ENCODE data around the gene TXN2. TPM values are rescaled to one million over a fixed set of nuclear protein-coding genes. Genes with fewer than 3 reads are reported as not detected.
A peak's percentile ranks its signal among the peaks of the same experiment; 100 is the strongest.
"Not testable (repeated sequence)": the region's sequence is repeated elsewhere in the genome, so short reads cannot be mapped to it uniquely, and the experiment has no call there.

TXN2 gene
- total RNA-seq, 1 donor from 2014 or later = 61.0 TPM

- H3K36me3 Mint-ChIP-seq (ENCODE audit: low read depth, unreplicated experiment) = peaks cover 11% of the 10 kb centered on the region
- FAIRE-seq (no peak), DNase-seq (ENCODE audit: low read depth) (no peak)
- H3K79me2 ChIP-seq (ENCODE audit: insufficient read depth, low read length) = peaks cover 46% of the 10 kb centered on the region
- TF ChIP-seq EZH2 (IDR thresholded peaks at IDR 0.05; ENCODE audit: insufficient read depth, low read length) (no peak), CTCF (IDR thresholded peaks at IDR 0.05; ENCODE audit: insufficient read depth, low read depth, low read length) (no peak)
- peak overlapping the region; percentile 94 for H3K9ac ChIP-seq (ENCODE audit: low read length)
- peaks cover 31% of the 10 kb centered on the region for H3K36me3 ChIP-seq (ENCODE audit: insufficient read depth, low read length)
- H2AFZ ChIP-seq (ENCODE audit: low read depth, low read length) = peak overlapping the region; percentile 89
- H3K9me3 ChIP-seq (ENCODE audit: insufficient read depth, low read depth, low read length) = no peaks in the 10 kb centered on the region
- peaks cover 3% of the 10 kb centered on the region for H3K9me3 Mint-ChIP-seq (ENCODE audit: unreplicated experiment)
- H3K27me3 Mint-ChIP-seq (ENCODE audit: low read depth, unreplicated experiment) = no peaks in the 10 kb centered on the region
- H3K27ac Mint-ChIP-seq (ENCODE audit: unreplicated experiment) = peak overlapping the region; percentile 96
- peak overlapping the region; percentile 94 for H3K4me3 ChIP-seq (ENCODE audit: insufficient read depth, low read depth, low read length)
- H3K4me2 ChIP-seq (ENCODE audit: low read length) = peak overlapping the region; percentile 91
- H3K27me3 ChIP-seq (ENCODE audit: insufficient read depth, low read length) = no peaks in the 10 kb centered on the region
- H3K4me1 ChIP-seq (ENCODE audit: insufficient read depth, low read length) = peaks cover 8% of the 10 kb centered on the region
- peak overlapping the region; percentile 96 for H3K4me3 Mint-ChIP-seq (ENCODE audit: unreplicated experiment)
- peak overlapping the region; percentile 88 for H3K27ac ChIP-seq (ENCODE audit: low read depth, low read length)
- H3K4me1 Mint-ChIP-seq (ENCODE audit: low read depth, unreplicated experiment) = peaks cover 8% of the 10 kb centered on the region
- peaks cover 52% of the 10 kb centered on the region for H4K20me1 ChIP-seq (ENCODE audit: insufficient read depth, low read length)
Measured at GRCh38 chr22:36528341-36528740, 46.9 kb upstream of the TXN2 start.

- Histone ChIP-seq H3K27me3 (ENCODE audit: insufficient read depth, low read length) (no peaks in the 10 kb centered on the region), H3K9me3 (ENCODE audit: insufficient read depth, low read depth, low read length) (no peaks in the 10 kb centered on the region), H3K27ac (ENCODE audit: low read depth, low read length) (no peak overlapping the region), H3K4me3 (ENCODE audit: insufficient read depth, low read depth, low read length) (no peak overlapping the region), H3K9ac (ENCODE audit: low read length) (no peak overlapping the region), H3K4me2 (ENCODE audit: low read length) (no peak overlapping the region), H3K4me1 (ENCODE audit: insufficient read depth, low read length) (peaks cover 4% of the 10 kb centered on the region), H3K79me2 (ENCODE audit: insufficient read depth, low read length) (peaks cover 41% of the 10 kb centered on the region), H2AFZ (ENCODE audit: low read depth, low read length) (no peak overlapping the region), H4K20me1 (ENCODE audit: insufficient read depth, low read length) (peaks cover 78% of the 10 kb centered on the region), H3K36me3 (ENCODE audit: insufficient read depth, low read length) (peaks cover 81% of the 10 kb centered on the region)
- H3K4me1 Mint-ChIP-seq (ENCODE audit: low read depth, unreplicated experiment) = peaks cover 5% of the 10 kb centered on the region
- TF ChIP-seq CTCF (IDR thresholded peaks at IDR 0.05; ENCODE audit: insufficient read depth, low read depth, low read length) (no peak), EZH2 (IDR thresholded peaks at IDR 0.05; ENCODE audit: insufficient read depth, low read length) (no peak)
- peaks cover 26% of the 10 kb centered on the region for H3K36me3 Mint-ChIP-seq (ENCODE audit: low read depth, unreplicated experiment)
- H3K9me3 Mint-ChIP-seq (ENCODE audit: unreplicated experiment) = no peaks in the 10 kb centered on the region
- H3K27me3 Mint-ChIP-seq (ENCODE audit: low read depth, unreplicated experiment) = no peaks in the 10 kb centered on the region
- H3K27ac Mint-ChIP-seq (ENCODE audit: unreplicated experiment) = no peak overlapping the region
- no peak overlapping the region for H3K4me3 Mint-ChIP-seq (ENCODE audit: unreplicated experiment)
- DNase-seq (ENCODE audit: low read depth) = no peak
- no peak for FAIRE-seq
Measured at GRCh38 chr22:36522662-36523061, 41.2 kb upstream of the TXN2 start.

- Histone ChIP-seq H3K79me2 (ENCODE audit: insufficient read depth, low read length) (peaks cover 25% of the 10 kb centered on the region), H4K20me1 (ENCODE audit: insufficient read depth, low read length) (peaks cover 77% of the 10 kb centered on the region), H3K9ac (ENCODE audit: low read length) (no peak overlapping the region), H3K27me3 (ENCODE audit: insufficient read depth, low read length) (no peaks in the 10 kb centered on the region), H2AFZ (ENCODE audit: low read depth, low read length) (no peak overlapping the region), H3K9me3 (ENCODE audit: insufficient read depth, low read depth, low read length) (no peaks in the 10 kb centered on the region), H3K36me3 (ENCODE audit: insufficient read depth, low read length) (peaks cover 91% of the 10 kb centered on the region), H3K27ac (ENCODE audit: low read depth, low read length) (no peak overlapping the region), H3K4me3 (ENCODE audit: insufficient read depth, low read depth, low read length) (no peak overlapping the region), H3K4me2 (ENCODE audit: low read length) (no peak overlapping the region), H3K4me1 (ENCODE audit: insufficient read depth, low read length) (no peaks in the 10 kb centered on the region)
- no peak for FAIRE-seq
- TF ChIP-seq EZH2 (IDR thresholded peaks at IDR 0.05; ENCODE audit: insufficient read depth, low read length) (no peak), CTCF (IDR thresholded peaks at IDR 0.05; ENCODE audit: insufficient read depth, low read depth, low read length) (no peak)
- H3K9me3 Mint-ChIP-seq (ENCODE audit: unreplicated experiment) = no peaks in the 10 kb centered on the region
- no peaks in the 10 kb centered on the region for H3K4me1 Mint-ChIP-seq (ENCODE audit: low read depth, unreplicated experiment)
- DNase-seq (ENCODE audit: low read depth) = no peak
- no peaks in the 10 kb centered on the region for H3K27me3 Mint-ChIP-seq (ENCODE audit: low read depth, unreplicated experiment)
- H3K4me3 Mint-ChIP-seq (ENCODE audit: unreplicated experiment) = no peak overlapping the region
- H3K36me3 Mint-ChIP-seq (ENCODE audit: low read depth, unreplicated experiment) = peaks cover 42% of the 10 kb centered on the region
- H3K27ac Mint-ChIP-seq (ENCODE audit: unreplicated experiment) = no peak overlapping the region
Measured at GRCh38 chr22:36520423-36520822, 39.0 kb upstream of the TXN2 start.

- not testable (repeated sequence) for FAIRE-seq; H3K4me1 ChIP-seq (ENCODE audit: insufficient read depth, low read length); H3K27me3 Mint-ChIP-seq (ENCODE audit: low read depth, unreplicated experiment); H3K27ac Mint-ChIP-seq (ENCODE audit: unreplicated experiment); DNase-seq (ENCODE audit: low read depth); H3K4me3 Mint-ChIP-seq (ENCODE audit: unreplicated experiment); H3K27me3 ChIP-seq (ENCODE audit: insufficient read depth, low read length); H3K4me3 ChIP-seq (ENCODE audit: insufficient read depth, low read depth, low read length); H2AFZ ChIP-seq (ENCODE audit: low read depth, low read length); H3K9me3 Mint-ChIP-seq (ENCODE audit: unreplicated experiment); H3K4me2 ChIP-seq (ENCODE audit: low read length); H3K9ac ChIP-seq (ENCODE audit: low read length); H3K27ac ChIP-seq (ENCODE audit: low read depth, low read length); H3K4me1 Mint-ChIP-seq (ENCODE audit: low read depth, unreplicated experiment); H3K9me3 ChIP-seq (ENCODE audit: insufficient read depth, low read depth, low read length)
- Histone ChIP-seq H4K20me1 (ENCODE audit: insufficient read depth, low read length) (peaks cover 73% of the 10 kb centered on the region), H3K36me3 (ENCODE audit: insufficient read depth, low read length) (peaks cover 89% of the 10 kb centered on the region), H3K79me2 (ENCODE audit: insufficient read depth, low read length) (peaks cover 22% of the 10 kb centered on the region)
- peaks cover 42% of the 10 kb centered on the region for H3K36me3 Mint-ChIP-seq (ENCODE audit: low read depth, unreplicated experiment)
Measured at GRCh38 chr22:36519906-36520305, 38.5 kb upstream of the TXN2 start.
